ENCODE data around the gene RIOK2.

Gene RIOK2

GRCh38 chr5:97163360-97163764 lies 19.7 kb downstream of the RIOK2 start:
- Histone ChIP-seq H3K9me3 (ENCODE audit: control insufficient read depth, low read length) (no peaks in the 10 kb centered on the region), H2AFZ (no peak overlapping the region), H3K27me3 (ENCODE audit: control insufficient read depth, insufficient read depth, low read length) (no peaks in the 10 kb centered on the region), H3K79me2 (no peaks in the 10 kb centered on the region), H3K36me3 (ENCODE audit: control insufficient read depth, insufficient read depth, low read length) (no peaks in the 10 kb centered on the region), H3K9ac (no peak overlapping the region), H3K4me3 (ENCODE audit: low read depth, low read length) (no peak overlapping the region), H3K27ac (no peak overlapping the region), H3K4me1 (no peaks in the 10 kb centered on the region), H3K4me2 (ENCODE audit: low read length) (no peak overlapping the region)
- TF ChIP-seq CTCF (IDR thresholded peaks at IDR 0.05) = peak; percentile 53

GRCh38 chr5:97162045-97162444 lies 21.0 kb downstream of the RIOK2 start:
- TF ChIP-seq CTCF (IDR thresholded peaks at IDR 0.05) = peak; percentile 90
- H3K27me3 ChIP-seq (ENCODE audit: control insufficient read depth, insufficient read depth, low read length) = no peaks in the 10 kb centered on the region
- H3K79me2 ChIP-seq = no peaks in the 10 kb centered on the region
- H2AFZ ChIP-seq = no peak overlapping the region
- no peaks in the 10 kb centered on the region for H3K36me3 ChIP-seq (ENCODE audit: control insufficient read depth, insufficient read depth, low read length)
- no peak overlapping the region for H3K4me3 ChIP-seq (ENCODE audit: low read depth, low read length)
- no peaks in the 10 kb centered on the region for H3K9me3 ChIP-seq (ENCODE audit: control insufficient read depth, low read length)
- H3K4me1 ChIP-seq = no peaks in the 10 kb centered on the region
- H3K27ac ChIP-seq = no peak overlapping the region
- H3K9ac ChIP-seq = no peak overlapping the region
- no peak overlapping the region for H3K4me2 ChIP-seq (ENCODE audit: low read length)

GRCh38 chr5:97157689-97158088 lies 25.4 kb downstream of the RIOK2 start:
- no peak overlapping the region for H2AFZ ChIP-seq
- H3K4me1 ChIP-seq = no peaks in the 10 kb centered on the region
- no peaks in the 10 kb centered on the region for H3K27me3 ChIP-seq (ENCODE audit: control insufficient read depth, insufficient read depth, low read length)
- no peaks in the 10 kb centered on the region for H3K36me3 ChIP-seq (ENCODE audit: control insufficient read depth, insufficient read depth, low read length)
- H3K9ac ChIP-seq = no peak overlapping the region
- TF ChIP-seq CTCF (IDR thresholded peaks at IDR 0.05) = no peak
- H3K79me2 ChIP-seq = no peaks in the 10 kb centered on the region
- H3K9me3 ChIP-seq (ENCODE audit: control insufficient read depth, low read length) = no peaks in the 10 kb centered on the region
- H3K4me2 ChIP-seq (ENCODE audit: low read length) = no peak overlapping the region
- H3K27ac ChIP-seq = no peak overlapping the region
- H3K4me3 ChIP-seq (ENCODE audit: low read depth, low read length) = no peak overlapping the region

GRCh38 chr5:97151370-97151769 lies 31.7 kb downstream of the RIOK2 start:
- Histone ChIP-seq H3K9ac (no peak overlapping the region), H3K79me2 (no peaks in the 10 kb centered on the region), H3K4me1 (no peaks in the 10 kb centered on the region), H3K36me3 (ENCODE audit: control insufficient read depth, insufficient read depth, low read length) (no peaks in the 10 kb centered on the region), H3K4me3 (ENCODE audit: low read depth, low read length) (no peak overlapping the region), H3K27ac (no peak overlapping the region), H3K9me3 (ENCODE audit: control insufficient read depth, low read length) (no peaks in the 10 kb centered on the region), H3K4me2 (ENCODE audit: low read length) (no peak overlapping the region), H3K27me3 (ENCODE audit: control insufficient read depth, insufficient read depth, low read length) (no peaks in the 10 kb centered on the region), H2AFZ (no peak overlapping the region)
- TF ChIP-seq CTCF (IDR thresholded peaks at IDR 0.05) = no peak

- no peaks in the 10 kb centered on the region for H3K4me1 ChIP-seq
- no peak overlapping the region for H3K4me2 ChIP-seq (ENCODE audit: low read length)
- no peaks in the 10 kb centered on the region for H3K9me3 ChIP-seq (ENCODE audit: control insufficient read depth, low read length)
- no peak overlapping the region for H3K27ac ChIP-seq
- no peaks in the 10 kb centered on the region for H3K36me3 ChIP-seq (ENCODE audit: control insufficient read depth, insufficient read depth, low read length)
- H3K4me3 ChIP-seq (ENCODE audit: low read depth, low read length) = no peak overlapping the region
- no peaks in the 10 kb centered on the region for H3K27me3 ChIP-seq (ENCODE audit: control insufficient read depth, insufficient read depth, low read length)
- H3K9ac ChIP-seq = no peak overlapping the region
- H3K79me2 ChIP-seq = no peaks in the 10 kb centered on the region
- TF ChIP-seq CTCF (IDR thresholded peaks at IDR 0.05) = no peak
- no peak overlapping the region for H2AFZ ChIP-seq
These were observed 32.6 kb downstream of the RIOK2 start for GRCh38 chr5:97150401-97150800.

All from parathyroid adenoma (tissue), 2 donors.